DOHH2 (cell line): ENCODE data around the gene DPAGT1.

Experiments used
- H3F3A ChIP-seq: fragments of 200-600 bp; sonication (generic), shearing (Covaris generic); 2 replicates; pipeline ENCODE4 v1.6.0; 2016; ENCODE audit warnings: antibody characterized with exemption, mild to moderate bottlenecking; ENCODE audit not compliant: control insufficient read depth, insufficient read depth
- H3K27ac ChIP-seq: fragments of 200-600 bp; sonication (generic); 2 replicates; pipeline ENCODE4 v1.5.1; 2014; ENCODE audit warnings: low read depth, mild to moderate bottlenecking, low read length, moderate library complexity
- H3K27me3 ChIP-seq: fragments of 200-600 bp; sonication (generic); 2 replicates; pipeline ENCODE4 v1.6.1; 2014; ENCODE audit warnings: mild to moderate bottlenecking, low read length, mixed read lengths; ENCODE audit not compliant: control insufficient read depth
- H3K36me3 ChIP-seq: fragments of 200-600 bp; sonication (generic); 2 replicates; pipeline ENCODE4 v1.6.1; 2014; ENCODE audit warnings: mild to moderate bottlenecking, low read length, moderate library complexity, mixed read lengths; ENCODE audit not compliant: control insufficient read depth
- H3K4me1 ChIP-seq: fragments of 200-600 bp; sonication (generic); 2 replicates; pipeline ENCODE4 v1.6.1; 2014; ENCODE audit warnings: mild to moderate bottlenecking, low read length, mixed read lengths; ENCODE audit not compliant: control insufficient read depth
- H3K4me2 ChIP-seq: fragments of 200-600 bp; sonication (generic); 2 replicates; pipeline ENCODE4 v1.6.0; 2014; ENCODE audit warnings: mild to moderate bottlenecking, low read length, moderate library complexity
- H3K4me3 ChIP-seq: fragments of 200-600 bp; sonication (generic); 2 replicates; pipeline ENCODE4 v1.5.1; 2014; ENCODE audit warnings: mild to moderate bottlenecking, low read length, mixed read lengths
- H3K79me2 ChIP-seq: fragments of 200-600 bp; sonication (generic); 2 replicates; pipeline ENCODE4 v1.6.1; 2014; ENCODE audit warnings: mild to moderate bottlenecking, low read length, mixed read lengths; ENCODE audit not compliant: control insufficient read depth
- H3K9me2 ChIP-seq: fragments of 200-600 bp; sonication (generic); replicated peaks from 2 replicates; pipeline ENCODE4 v1.6.1; 2014; ENCODE audit warnings: mild to moderate bottlenecking, low read length, mixed read lengths; ENCODE audit not compliant: control insufficient read depth
- H3K9me3 ChIP-seq: fragments of 200-600 bp; sonication (generic); 2 replicates; pipeline ENCODE4 v1.6.1; 2014; ENCODE audit warnings: antibody characterized with exemption, low read length, mixed read lengths; ENCODE audit not compliant: control insufficient read depth, insufficient read depth
- H4K20me1 ChIP-seq: fragments of 200-600 bp; sonication (generic); 2 replicates; pipeline ENCODE4 v1.6.0; 2014; ENCODE audit warnings: low read depth, mild to moderate bottlenecking, antibody characterized with exemption, low read length, moderate library complexity; ENCODE audit not compliant: control insufficient read depth, insufficient read depth
- EZH2phosphoT487 ChIP-seq: fragments of 200-600 bp; sonication (generic); IDR thresholded peaks from 2 replicates; pipeline ENCODE4 v1.6.1; 2017; ENCODE audit warnings: borderline replicate concordance, mild to moderate bottlenecking, antibody characterized with exemption, low read length, moderate library complexity, mixed read lengths
- TF ChIP-seq, protein P1 (sequence below): fragments of 200-600 bp; sonication (generic); IDR thresholded peaks from one replicate; pipeline ENCODE4 v1.5.1; 2014; ENCODE audit warnings: antibody characterized with exemption, mild to moderate bottlenecking, low read depth, low read length; ENCODE audit not compliant: poor library complexity, severe bottlenecking

The DPAGT1 gene

DNA sequence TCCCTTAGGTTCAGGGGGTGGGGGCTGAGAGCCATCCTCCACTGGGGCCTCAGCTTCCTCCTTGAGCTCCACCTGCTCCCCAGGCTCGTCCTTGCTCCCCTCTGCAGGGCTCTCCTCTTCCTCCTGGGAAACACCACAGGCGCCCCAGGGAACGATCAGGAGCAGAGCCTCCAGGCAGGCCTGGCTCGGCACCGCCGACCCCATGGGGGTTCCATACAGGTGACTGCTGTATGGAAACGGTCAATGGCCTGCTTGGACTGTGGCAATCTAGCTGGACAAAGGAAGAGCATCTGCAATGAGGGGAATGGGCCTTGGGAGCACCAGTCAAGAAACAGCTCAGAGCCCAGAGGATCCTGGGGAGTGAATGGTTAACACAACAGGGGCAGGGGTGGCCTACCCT is 52.6 kb downstream of the DPAGT1 start:
- Histone ChIP-seq H3K79me2 (no peaks in the 10 kb centered on the region), H3F3A (no peaks in the 10 kb centered on the region), H3K9me2 (no peaks in the 10 kb centered on the region), H3K27me3 (no peaks in the 10 kb centered on the region), H3K36me3 (peaks cover 87% of the 10 kb centered on the region), H3K27ac (no peak overlapping the region), H3K9me3 (no peaks in the 10 kb centered on the region), H3K4me2 (no peak overlapping the region), H3K4me1 (no peaks in the 10 kb centered on the region), H3K4me3 (no peak overlapping the region), H4K20me1 (0 out of 2 replicates have a peak, but pooled peaks cover 4% of the 10 kb centered on the region)
- TF ChIP-seq EZH2phosphoT487, result no peak

DNA sequence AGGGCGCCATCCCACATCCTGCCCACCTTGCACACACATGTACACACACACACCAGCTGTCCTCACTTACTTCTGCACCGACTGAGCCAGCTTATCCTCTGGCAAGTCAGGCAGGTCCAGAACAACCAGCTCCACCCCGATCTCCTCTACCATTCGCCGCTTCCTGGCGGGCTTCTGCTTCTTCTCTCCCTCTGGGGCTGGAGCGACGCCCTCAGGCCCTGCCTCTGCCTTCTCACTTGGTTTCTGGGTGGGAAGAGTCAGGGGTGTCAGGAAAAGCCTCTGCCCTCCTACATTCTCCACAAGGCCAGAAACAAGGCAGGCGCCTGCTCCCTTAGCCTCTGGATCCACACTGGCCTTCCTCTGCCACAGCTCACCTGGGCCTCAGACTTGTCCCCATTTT is 53.0 kb downstream of the DPAGT1 start:
- Histone ChIP-seq H3K27me3 (no peaks in the 10 kb centered on the region), H3K27ac (no peak overlapping the region), H3F3A (peaks cover 3% of the 10 kb centered on the region; the same call in 1 of the 2 replicates), H3K4me3 (no peak overlapping the region), H3K9me3 (no peaks in the 10 kb centered on the region), H4K20me1 (0 out of 2 replicates have a peak, but pooled peaks cover 4% of the 10 kb centered on the region), H3K4me1 (no peaks in the 10 kb centered on the region), H3K79me2 (no peaks in the 10 kb centered on the region), H3K36me3 (peaks cover 82% of the 10 kb centered on the region), H3K9me2 (no peaks in the 10 kb centered on the region), H3K4me2 (no peak overlapping the region)
- TF ChIP-seq, protein P1, sequence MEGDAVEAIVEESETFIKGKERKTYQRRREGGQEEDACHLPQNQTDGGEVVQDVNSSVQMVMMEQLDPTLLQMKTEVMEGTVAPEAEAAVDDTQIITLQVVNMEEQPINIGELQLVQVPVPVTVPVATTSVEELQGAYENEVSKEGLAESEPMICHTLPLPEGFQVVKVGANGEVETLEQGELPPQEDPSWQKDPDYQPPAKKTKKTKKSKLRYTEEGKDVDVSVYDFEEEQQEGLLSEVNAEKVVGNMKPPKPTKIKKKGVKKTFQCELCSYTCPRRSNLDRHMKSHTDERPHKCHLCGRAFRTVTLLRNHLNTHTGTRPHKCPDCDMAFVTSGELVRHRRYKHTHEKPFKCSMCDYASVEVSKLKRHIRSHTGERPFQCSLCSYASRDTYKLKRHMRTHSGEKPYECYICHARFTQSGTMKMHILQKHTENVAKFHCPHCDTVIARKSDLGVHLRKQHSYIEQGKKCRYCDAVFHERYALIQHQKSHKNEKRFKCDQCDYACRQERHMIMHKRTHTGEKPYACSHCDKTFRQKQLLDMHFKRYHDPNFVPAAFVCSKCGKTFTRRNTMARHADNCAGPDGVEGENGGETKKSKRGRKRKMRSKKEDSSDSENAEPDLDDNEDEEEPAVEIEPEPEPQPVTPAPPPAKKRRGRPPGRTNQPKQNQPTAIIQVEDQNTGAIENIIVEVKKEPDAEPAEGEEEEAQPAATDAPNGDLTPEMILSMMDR, result no peak
- TF ChIP-seq EZH2phosphoT487, result no peak

DNA sequence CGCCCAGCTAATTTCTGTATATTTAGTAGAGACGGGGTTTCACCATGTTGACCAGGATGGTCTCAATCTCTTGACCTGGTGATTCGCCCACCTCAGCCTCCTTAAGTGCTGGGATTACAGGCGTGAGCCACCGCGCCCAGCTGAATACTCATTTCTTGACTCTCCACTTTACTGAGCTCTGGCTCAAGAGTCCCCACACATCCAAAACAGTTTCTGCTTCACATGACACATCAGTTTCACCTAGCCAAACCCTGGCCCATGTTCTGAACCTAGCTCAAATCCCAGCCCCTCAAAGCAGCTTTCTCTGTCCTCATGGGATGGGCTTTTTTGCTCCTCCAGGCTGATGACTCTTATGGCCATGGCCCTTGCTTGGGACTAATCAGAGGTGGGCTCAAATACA is 54.4 kb downstream of the DPAGT1 start:
- Histone ChIP-seq H3K9me3 (no peaks in the 10 kb centered on the region), H3K9me2 (no peaks in the 10 kb centered on the region), H3F3A (peaks cover 6% of the 10 kb centered on the region; the same call in 1 of the 2 replicates), H3K79me2 (no peaks in the 10 kb centered on the region), H3K27me3 (no peaks in the 10 kb centered on the region), H4K20me1 (0 out of 2 replicates have a peak, but pooled peaks cover 4% of the 10 kb centered on the region), H3K27ac (no peak overlapping the region), H3K4me2 (no peak overlapping the region), H3K4me1 (no peaks in the 10 kb centered on the region), H3K4me3 (no peak overlapping the region), H3K36me3 (peaks cover 68% of the 10 kb centered on the region)
- TF ChIP-seq, protein P1, result no peak
- no peak for TF ChIP-seq EZH2phosphoT487
